Measurements from ENCODE around the gene SLC35F6. TPM values are rescaled to one million over a fixed set of nuclear protein-coding genes. Genes with fewer than 3 reads are reported as not detected.
"Not testable (repeated sequence)": the region's sequence is repeated elsewhere in the genome, so short reads cannot be mapped to it uniquely, and the experiment has no call there.

SLC35F6 gene
- total and polyA plus RNA-seq, 2 donors (not counting 1 experiment from before 2014, with no cell fraction given), result 10.4 to 15.2 TPM

DNA sequence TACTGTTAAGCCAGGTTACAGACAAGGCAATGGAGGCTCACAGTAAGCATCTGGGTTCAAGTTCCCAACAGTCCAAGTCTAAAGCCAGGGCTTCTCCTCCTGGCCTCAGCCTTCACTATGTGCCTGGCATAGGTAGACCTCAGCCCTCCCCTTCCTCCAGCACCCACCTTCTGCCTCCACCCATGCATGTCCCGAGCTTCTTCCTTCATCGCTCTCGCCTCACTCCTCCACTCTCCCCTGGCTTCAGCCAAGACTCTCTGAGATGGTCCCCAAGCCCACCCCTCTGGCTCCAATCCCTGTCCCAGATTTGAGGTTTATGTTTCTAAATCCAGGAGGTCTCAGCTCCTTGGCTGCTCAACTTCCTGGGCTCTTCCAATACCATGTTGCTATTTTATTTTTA lies 48.6 kb downstream of the SLC35F6 start:
- ATAC-seq (ENCODE audit: low read depth), result no peak
- no peak for DNase-seq
- H3K9me3 Mint-ChIP-seq (ENCODE audit: insufficient read depth), result no peaks in the 10 kb centered on the region
- CTCF ChIA-PET, result no interaction called here
- Histone ChIP-seq H3K4me3 (ENCODE audit: control extremely low read depth in 1 of 5, extremely low read depth in 1 of 5, insufficient read depth in 1 of 5, low read depth in 2 of 5, low read length in 4 of 5) (no peak overlapping the region), H3K79me2 (ENCODE audit: control insufficient read depth, insufficient read depth, low read length) (no peaks in the 10 kb centered on the region), H3K9me3 (ENCODE audit: control extremely low read depth in 1 of 3, control insufficient read depth in 2 of 3, insufficient read depth in 1 of 3, low read length in 2 of 3) (no peaks in the 10 kb centered on the region), H3K27ac (ENCODE audit: low read length in 2 of 2) (no peak overlapping the region), H3K4me2 (replicated peaks; ENCODE audit: low read depth, low read length, poor library complexity, severe bottlenecking) (no peak overlapping the region), H2AFZ (ENCODE audit: insufficient read depth, low read depth, low read length, poor library complexity, severe bottlenecking) (no peak overlapping the region), H3K9ac (ENCODE audit: low read length) (no peak overlapping the region), H3K36me3 (replicated peaks in 1 of 2; ENCODE audit: control extremely low read depth in 1 of 2, control insufficient read depth in 1 of 2, extremely low read depth in 1 of 2, insufficient read depth in 2 of 2, low read length in 1 of 2) (no peaks in the 10 kb centered on the region), H4K20me1 (ENCODE audit: control insufficient read depth, insufficient read depth, low read length, poor library complexity, severe bottlenecking) (no peaks in the 10 kb centered on the region), H3K27me3 (replicated peaks in 1 of 4; ENCODE audit: control extremely low read depth in 1 of 4, control insufficient read depth in 3 of 4, insufficient read depth in 4 of 4, low read length in 3 of 4) (peaks cover 0 to 9% (median 4%) of the 10 kb centered on the region in 4 experiments), H3K4me1 (ENCODE audit: control insufficient read depth in 2 of 2, insufficient read depth in 2 of 2, low read length in 2 of 2) (no peaks in the 10 kb centered on the region)
- H3K4me3 Mint-ChIP-seq, result no peak overlapping the region
- intact Hi-C loops (cut with micrococcal nuclease), result no loop called here
- 94% methylated on average over 3 of the region's 3 CpGs for WGBS (ENCODE audit: insufficient coverage)
- peaks cover 2% of the 10 kb centered on the region for H3K4me1 Mint-ChIP-seq
- no peak for TF ChIP-seq EZH2 (IDR thresholded peaks at IDR 0.05; ENCODE audit: borderline replicate concordance, insufficient read depth, low read depth, low read length, poor library complexity, severe bottlenecking)
- TF ChIP-seq, protein P1, sequence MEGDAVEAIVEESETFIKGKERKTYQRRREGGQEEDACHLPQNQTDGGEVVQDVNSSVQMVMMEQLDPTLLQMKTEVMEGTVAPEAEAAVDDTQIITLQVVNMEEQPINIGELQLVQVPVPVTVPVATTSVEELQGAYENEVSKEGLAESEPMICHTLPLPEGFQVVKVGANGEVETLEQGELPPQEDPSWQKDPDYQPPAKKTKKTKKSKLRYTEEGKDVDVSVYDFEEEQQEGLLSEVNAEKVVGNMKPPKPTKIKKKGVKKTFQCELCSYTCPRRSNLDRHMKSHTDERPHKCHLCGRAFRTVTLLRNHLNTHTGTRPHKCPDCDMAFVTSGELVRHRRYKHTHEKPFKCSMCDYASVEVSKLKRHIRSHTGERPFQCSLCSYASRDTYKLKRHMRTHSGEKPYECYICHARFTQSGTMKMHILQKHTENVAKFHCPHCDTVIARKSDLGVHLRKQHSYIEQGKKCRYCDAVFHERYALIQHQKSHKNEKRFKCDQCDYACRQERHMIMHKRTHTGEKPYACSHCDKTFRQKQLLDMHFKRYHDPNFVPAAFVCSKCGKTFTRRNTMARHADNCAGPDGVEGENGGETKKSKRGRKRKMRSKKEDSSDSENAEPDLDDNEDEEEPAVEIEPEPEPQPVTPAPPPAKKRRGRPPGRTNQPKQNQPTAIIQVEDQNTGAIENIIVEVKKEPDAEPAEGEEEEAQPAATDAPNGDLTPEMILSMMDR (IDR thresholded peaks at IDR 0.05), result no peak
- POLR2A ChIA-PET, result no interaction called here
- H3K27ac Mint-ChIP-seq, result no peak overlapping the region
- peaks cover 26% of the 10 kb centered on the region for H3K27me3 Mint-ChIP-seq

DNA sequence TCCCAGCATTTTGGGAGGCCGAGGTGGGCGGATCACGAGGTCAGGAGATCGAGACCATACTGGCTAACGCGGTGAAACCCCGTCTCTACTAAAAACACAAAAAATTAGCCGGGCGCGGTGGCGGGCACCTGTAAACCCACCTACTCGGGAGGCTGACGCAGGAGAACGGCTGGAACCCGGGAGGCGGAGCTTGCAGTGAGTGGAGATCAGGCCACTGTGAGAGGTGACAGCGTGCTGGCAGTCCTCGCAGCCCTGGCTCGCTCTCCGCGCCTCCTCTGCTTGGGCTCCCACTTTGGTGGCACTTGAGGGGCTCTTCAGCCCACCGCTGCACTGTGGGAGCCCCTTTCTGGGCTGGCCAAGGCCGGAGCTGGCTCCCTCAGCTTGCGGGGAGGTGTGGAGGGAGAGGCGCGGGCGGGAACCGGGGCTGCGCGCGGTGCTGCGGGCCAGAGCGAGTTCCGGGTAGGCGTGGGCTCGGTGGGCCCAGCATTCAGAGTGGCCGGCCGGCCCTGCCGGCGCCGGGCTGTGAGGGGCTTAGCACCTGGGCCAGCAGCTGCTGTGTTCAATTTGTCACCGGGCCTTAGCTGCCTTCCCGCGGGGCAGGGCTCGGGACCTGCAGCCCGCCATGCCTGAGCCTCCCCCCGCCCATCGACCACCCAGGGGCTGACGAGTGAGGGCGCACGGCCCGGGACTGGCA lies 50.1 kb downstream of the SLC35F6 start:
- H3K4me3 ChIP-seq (ENCODE audit: control extremely low read depth in 1 of 5, extremely low read depth in 1 of 5, insufficient read depth in 1 of 5, low read depth in 2 of 5, low read length in 4 of 5); ATAC-seq (ENCODE audit: low read depth); H3K4me1 Mint-ChIP-seq; H3K4me2 ChIP-seq (replicated peaks; ENCODE audit: low read depth, low read length, poor library complexity, severe bottlenecking); intact Hi-C loops (cut with micrococcal nuclease); H3K9me3 ChIP-seq (ENCODE audit: control extremely low read depth in 1 of 3, control insufficient read depth in 2 of 3, insufficient read depth in 1 of 3, low read length in 2 of 3); POLR2A ChIA-PET; H4K20me1 ChIP-seq (ENCODE audit: control insufficient read depth, insufficient read depth, low read length, poor library complexity, severe bottlenecking); H3K4me1 ChIP-seq (ENCODE audit: control insufficient read depth in 2 of 2, insufficient read depth in 2 of 2, low read length in 2 of 2); H3K4me3 Mint-ChIP-seq; H3K27ac ChIP-seq (ENCODE audit: low read length in 2 of 2); H3K27ac Mint-ChIP-seq; H3K36me3 ChIP-seq (replicated peaks in 1 of 2; ENCODE audit: control extremely low read depth in 1 of 2, control insufficient read depth in 1 of 2, extremely low read depth in 1 of 2, insufficient read depth in 2 of 2, low read length in 1 of 2); H3K27me3 ChIP-seq (replicated peaks in 1 of 4; ENCODE audit: control extremely low read depth in 1 of 4, control insufficient read depth in 3 of 4, insufficient read depth in 4 of 4, low read length in 3 of 4); H3K9me3 Mint-ChIP-seq (ENCODE audit: insufficient read depth); H3K9ac ChIP-seq (ENCODE audit: low read length); DNase-seq; H3K79me2 ChIP-seq (ENCODE audit: control insufficient read depth, insufficient read depth, low read length); H2AFZ ChIP-seq (ENCODE audit: insufficient read depth, low read depth, low read length, poor library complexity, severe bottlenecking): not testable (repeated sequence)
- peaks cover 38% of the 10 kb centered on the region for H3K27me3 Mint-ChIP-seq
- 95% methylated on average over 42 of the region's 52 CpGs for WGBS (ENCODE audit: insufficient coverage)
- CTCF ChIA-PET, result interaction anchor here (0.9 kb wide), 1 partner anchor 15 kb away, joined by 4 read pairs; no protein-coding TSS in a partner anchor

Measured in B cell (primary cell).